Karpas-422 (cell line): ENCODE measurements around the gene TSPYL2. TPM values are rescaled to one million over a fixed set of nuclear protein-coding genes. Genes with fewer than 3 reads are reported as not detected.

Experiments used
- DNase-seq: peaks from one replicate; pipeline ENCODE4 v3.0.0-alpha.2; 2015
- H2AFZ ChIP-seq: fragments of 200-600 bp; sonication (generic); 2 replicates; pipeline ENCODE4 v1.6.1; 2014; ENCODE audit warnings: antibody characterized with exemption, low read length, mixed read lengths
- H3K27ac ChIP-seq: fragments of 200-600 bp; sonication (generic); 2 replicates; pipeline ENCODE4 v1.5.1; 2014; ENCODE audit warnings: mild to moderate bottlenecking, low read length, moderate library complexity
- H3K27me3 ChIP-seq: fragments of 200-600 bp; sonication (generic); 2 replicates; pipeline ENCODE4 v1.6.1; 2014; ENCODE audit warnings: low read length, mixed read lengths
- H3K36me3 ChIP-seq: fragments of 200-600 bp; sonication (generic); 2 replicates; pipeline ENCODE4 v1.6.1; 2014; ENCODE audit warnings: low read length, mixed read lengths; ENCODE audit not compliant: insufficient read depth
- H3K4me1 ChIP-seq: fragments of 200-600 bp; sonication (generic); 2 replicates; pipeline ENCODE4 v1.6.1; 2014; ENCODE audit warnings: mild to moderate bottlenecking, low read length, mixed read lengths
- H3K4me2 ChIP-seq: fragments of 200-600 bp; sonication (generic); 2 replicates; pipeline ENCODE4 v1.6.1; 2014; ENCODE audit warnings: low read length, low read depth, mild to moderate bottlenecking; ENCODE audit not compliant: poor library complexity, severe bottlenecking
- H3K4me3 ChIP-seq: fragments of 200-600 bp; sonication (generic); 2 replicates; pipeline ENCODE4 v1.5.1; 2014; ENCODE audit warnings: mild to moderate bottlenecking, antibody characterized with exemption, low read length, mixed read lengths
- H3K79me2 ChIP-seq: fragments of 200-600 bp; sonication (generic); 2 replicates; pipeline ENCODE4 v1.6.1; 2014; ENCODE audit warnings: mild to moderate bottlenecking, low read length, mixed read lengths
- H3K9ac ChIP-seq: fragments of 200-600 bp; sonication (generic); 2 replicates; pipeline ENCODE4 v1.6.0; 2014; ENCODE audit warnings: low read length
- H3K9me2 ChIP-seq: fragments of 200-600 bp; sonication (generic), shearing (Covaris generic); replicated peaks from 2 replicates; pipeline ENCODE4 v1.6.0; 2014; ENCODE audit warnings: mild to moderate bottlenecking, low read length, moderate library complexity; ENCODE audit not compliant: insufficient read depth
- H3K9me3 ChIP-seq: fragments of 300-700, 200-600 bp; sonication (generic); 2 replicates; pipeline ENCODE4 v1.6.1; 2014; ENCODE audit warnings: low read length, mixed read lengths
- H4K20me1 ChIP-seq: fragments of 200-600 bp; sonication (generic); 2 replicates; pipeline ENCODE4 v1.6.1; 2014; ENCODE audit warnings: mild to moderate bottlenecking, antibody characterized with exemption, low read length, low read depth; ENCODE audit not compliant: insufficient read depth
- total RNA-seq: library from RNA; depleted of rRNA; stranded (reverse); fragments of >200 nt; shearing (Covaris generic); gene quantifications from 2 replicates; pipeline ENCODE4 v1.2.3, GENCODE V29; 2014; ENCODE audit warnings: low replicate concordance; rRNA removed

The TSPYL2 gene
- 44.6 and 68.5 TPM in 2 replicates for total RNA-seq

- Histone ChIP-seq H3K27ac (peak within 1 kb of the TSS; percentile 58), H4K20me1 (peaks cover 10% of the 10 kb centered on the region), H3K9me3 (no peaks in the 10 kb centered on the region), H3K9ac (peak within 1 kb of the TSS; percentile 87), H3K27me3 (no peaks in the 10 kb centered on the region), H3K36me3 (peaks cover 8% of the 10 kb centered on the region; the same call in 1 of the 2 replicates), H3K4me3 (peak within 1 kb of the TSS; percentile 87), H3K4me1 (peaks cover 13% of the 10 kb centered on the region), H3K79me2 (peaks cover 22% of the 10 kb centered on the region), H3K9me2 (no peaks in the 10 kb centered on the region), H2AFZ (no peak within 1 kb of the TSS), H3K4me2 (peak within 1 kb of the TSS; percentile 80)
- DNase-seq, result peak; percentile 96
These were observed at the start of gene TSPYL2 for GRCh38 chrX:53081925-53082772. Gene TSPYL2, plus strand, starts transcription at chrX:53082367. Its CDS starts 132 bp downstream, at chrX:53082499.

GRCh38 chrX:53036149-53036548 lies 46.0 kb upstream of the TSPYL2 start:
- Histone ChIP-seq H3K4me1 (no peaks in the 10 kb centered on the region), H3K9ac (no peak overlapping the region), H3K9me2 (no peaks in the 10 kb centered on the region), H3K4me3 (no peak overlapping the region), H4K20me1 (no peaks in the 10 kb centered on the region), H3K4me2 (no peak overlapping the region), H3K79me2 (no peaks in the 10 kb centered on the region), H2AFZ (no peak overlapping the region), H3K27me3 (0 out of 2 replicates have a peak, but pooled peaks cover 4% of the 10 kb centered on the region), H3K27ac (no peak overlapping the region), H3K36me3 (no peaks in the 10 kb centered on the region), H3K9me3 (no peaks in the 10 kb centered on the region)
- DNase-seq, result no peak

- no peaks in the 10 kb centered on the region for H3K36me3 ChIP-seq
- no peaks in the 10 kb centered on the region for H3K4me1 ChIP-seq
- H3K79me2 ChIP-seq, result no peaks in the 10 kb centered on the region
- no peak for DNase-seq
- H3K4me3 ChIP-seq, result no peak overlapping the region
- no peak overlapping the region for H3K9ac ChIP-seq
- H3K4me2 ChIP-seq, result no peak overlapping the region
- H3K27ac ChIP-seq, result no peak overlapping the region
- no peaks in the 10 kb centered on the region for H3K27me3 ChIP-seq
- H4K20me1 ChIP-seq, result no peaks in the 10 kb centered on the region
- H2AFZ ChIP-seq, result no peak overlapping the region
- H3K9me2 ChIP-seq, result no peaks in the 10 kb centered on the region
- no peaks in the 10 kb centered on the region for H3K9me3 ChIP-seq
These were observed 42.9 kb upstream of the TSPYL2 start for GRCh38 chrX:53039236-53039635.

- H3K4me2 ChIP-seq, result no peak overlapping the region
- no peaks in the 10 kb centered on the region for H4K20me1 ChIP-seq
- H3K9me2 ChIP-seq, result no peaks in the 10 kb centered on the region
- H3K27ac ChIP-seq, result no peak overlapping the region
- no peaks in the 10 kb centered on the region for H3K4me1 ChIP-seq
- H3K36me3 ChIP-seq, result no peaks in the 10 kb centered on the region
- H3K79me2 ChIP-seq, result no peaks in the 10 kb centered on the region
- H3K9ac ChIP-seq, result no peak overlapping the region
- no peaks in the 10 kb centered on the region for H3K9me3 ChIP-seq
- no peak overlapping the region for H3K4me3 ChIP-seq
- no peak for DNase-seq
- H3K27me3 ChIP-seq, result no peaks in the 10 kb centered on the region
- H2AFZ ChIP-seq, result no peak overlapping the region
These were observed 37.2 kb upstream of the TSPYL2 start for GRCh38 chrX:53044995-53045394.

- no peaks in the 10 kb centered on the region for H3K79me2 ChIP-seq
- no peaks in the 10 kb centered on the region for H3K9me3 ChIP-seq
- H4K20me1 ChIP-seq, result no peaks in the 10 kb centered on the region
- H2AFZ ChIP-seq, result no peak overlapping the region
- H3K36me3 ChIP-seq, result no peaks in the 10 kb centered on the region
- no peaks in the 10 kb centered on the region for H3K9me2 ChIP-seq
- H3K27ac ChIP-seq, result no peak overlapping the region
- no peaks in the 10 kb centered on the region for H3K27me3 ChIP-seq
- H3K4me1 ChIP-seq, result no peaks in the 10 kb centered on the region
- DNase-seq, result no peak
- no peak overlapping the region for H3K4me2 ChIP-seq
- no peak overlapping the region for H3K9ac ChIP-seq
- H3K4me3 ChIP-seq, result no peak overlapping the region
These were observed 34.9 kb upstream of the TSPYL2 start for GRCh38 chrX:53047228-53047627.

GRCh38 chrX:53048169-53049126 lies 33.7 kb upstream of the TSPYL2 start, which contains the start of gene GPR173:
Gene GPR173, plus strand, starts transcription at chrX:53048789. Its CDS starts 27,833 bp downstream, at chrX:53076622.
- no peak within 1 kb of the TSS for H3K4me2 ChIP-seq
- no peak within 1 kb of the TSS for H3K9ac ChIP-seq

GRCh38 chrX:53049127-53049517 lies 33.0 kb upstream of the TSPYL2 start:
- no peaks in the 10 kb centered on the region for H3K9me3 ChIP-seq
- no peak overlapping the region for H3K9ac ChIP-seq
- no peak overlapping the region for H3K4me3 ChIP-seq
- no peaks in the 10 kb centered on the region for H3K79me2 ChIP-seq
- H3K9me2 ChIP-seq, result no peaks in the 10 kb centered on the region
- no peak for DNase-seq
- H2AFZ ChIP-seq, result no peak overlapping the region
- no peak overlapping the region for H3K4me2 ChIP-seq
- no peaks in the 10 kb centered on the region for H3K36me3 ChIP-seq
- H4K20me1 ChIP-seq, result no peaks in the 10 kb centered on the region
- no peak overlapping the region for H3K27ac ChIP-seq
- no peaks in the 10 kb centered on the region for H3K27me3 ChIP-seq
- no peaks in the 10 kb centered on the region for H3K4me1 ChIP-seq

More at GRCh38 chrX:53048169-53049126, 33.7 kb upstream of the TSPYL2 start, which contains the start of gene GPR173:
- no peak for DNase-seq
- Histone ChIP-seq H3K79me2 (no peaks in the 10 kb centered on the region), H3K27me3 (no peaks in the 10 kb centered on the region), H4K20me1 (no peaks in the 10 kb centered on the region), H3K4me3 (no peak within 1 kb of the TSS), H3K36me3 (no peaks in the 10 kb centered on the region), H3K4me1 (no peaks in the 10 kb centered on the region), H3K9me3 (no peaks in the 10 kb centered on the region), H3K9me2 (no peaks in the 10 kb centered on the region), H2AFZ (no peak within 1 kb of the TSS), H3K27ac (no peak within 1 kb of the TSS)

GRCh38 chrX:53050841-53051240 lies 31.3 kb upstream of the TSPYL2 start:
- Histone ChIP-seq H3K4me1 (no peaks in the 10 kb centered on the region), H3K4me2 (no peak overlapping the region), H3K4me3 (no peak overlapping the region), H3K9me3 (no peaks in the 10 kb centered on the region), H3K27me3 (no peaks in the 10 kb centered on the region), H2AFZ (no peak overlapping the region), H3K9ac (no peak overlapping the region), H3K9me2 (no peaks in the 10 kb centered on the region), H3K36me3 (no peaks in the 10 kb centered on the region), H3K27ac (no peak overlapping the region), H3K79me2 (no peaks in the 10 kb centered on the region), H4K20me1 (no peaks in the 10 kb centered on the region)
- no peak for DNase-seq
